D341Med (cell line): ENCODE results near the gene MAGI1.
A peak's percentile ranks its signal among the peaks of the same experiment; 100 is the strongest.
"Not testable (repeated sequence)": the region's sequence is repeated elsewhere in the genome, so short reads cannot be mapped to it uniquely, and the experiment has no call there.

Source experiments
- DNase-seq: peaks from one replicate; pipeline ENCODE4 v3.0.0; 2012; ENCODE audit warnings: low spot score

MAGI1 gene

GRCh38 chr3:65751123-65751700, 287.5 kb downstream of the MAGI1 start:
- DNase-seq, result peak; percentile 71

GRCh38 chr3:65749066-65749465, 289.7 kb downstream of the MAGI1 start:
- no peak for DNase-seq

GRCh38 chr3:65748326-65748725, 290.4 kb downstream of the MAGI1 start:
- no peak for DNase-seq

GRCh38 chr3:65746848-65747247, 291.9 kb downstream of the MAGI1 start:
- DNase-seq, result no peak

DNA sequence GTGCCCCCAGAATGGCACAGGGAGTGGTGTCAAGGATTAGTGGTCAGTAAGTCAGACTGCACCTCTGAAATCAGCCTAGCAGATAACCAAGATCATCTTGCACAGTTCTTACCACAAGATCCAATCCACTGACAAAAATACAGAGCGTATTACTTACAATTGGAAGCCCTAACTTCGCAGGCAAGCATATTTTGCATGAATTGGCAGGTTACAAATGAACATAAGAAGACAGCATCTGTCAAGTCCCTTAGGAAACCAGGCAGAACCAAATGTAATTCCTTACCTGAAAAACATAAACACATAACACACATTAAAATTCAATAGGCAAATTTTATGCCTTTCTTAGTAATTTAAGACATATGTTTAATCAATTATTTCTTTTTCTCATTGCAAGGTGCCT, 293.4 kb downstream of the MAGI1 start:
- DNase-seq, result no peak

DNA sequence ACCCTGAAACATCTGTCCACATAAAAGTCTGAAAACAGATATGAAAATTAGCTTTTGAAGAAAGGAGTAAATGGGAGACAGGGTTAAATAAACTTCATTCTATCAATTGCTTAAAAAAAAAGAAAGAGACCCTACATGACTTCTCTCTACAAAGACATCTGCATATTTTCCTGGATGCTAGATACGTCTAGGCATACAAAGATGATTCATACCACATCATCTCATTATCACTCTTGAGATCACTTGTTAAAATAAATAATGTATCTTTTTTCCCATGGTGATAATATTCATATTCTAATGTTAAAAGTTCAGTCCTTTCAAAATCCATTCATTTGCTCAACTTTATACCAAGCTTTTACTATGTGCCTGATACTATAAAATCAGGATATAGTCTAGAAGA, 295.8 kb downstream of the MAGI1 start:
- no peak for DNase-seq

GRCh38 chr3:65741540-65741939, 297.2 kb downstream of the MAGI1 start:
- no peak for DNase-seq

GRCh38 chr3:65739901-65740541, 298.7 kb downstream of the MAGI1 start:
- no peak for DNase-seq

GRCh38 chr3:65734792-65735191, 303.9 kb downstream of the MAGI1 start:
- DNase-seq, result no peak

GRCh38 chr3:65734382-65734781, 304.3 kb downstream of the MAGI1 start:
- no peak for DNase-seq

- DNase-seq, result no peak
These were observed 305.3 kb downstream of the MAGI1 start for GRCh38 chr3:65733459-65733858.

GRCh38 chr3:65732051-65732935, 306.4 kb downstream of the MAGI1 start:
- DNase-seq, result peak; percentile 69

- DNase-seq, result no peak
These were observed 308.3 kb downstream of the MAGI1 start for GRCh38 chr3:65730449-65730848.

- DNase-seq, result no peak
These were observed 308.7 kb downstream of the MAGI1 start for GRCh38 chr3:65729973-65730372.

DNA sequence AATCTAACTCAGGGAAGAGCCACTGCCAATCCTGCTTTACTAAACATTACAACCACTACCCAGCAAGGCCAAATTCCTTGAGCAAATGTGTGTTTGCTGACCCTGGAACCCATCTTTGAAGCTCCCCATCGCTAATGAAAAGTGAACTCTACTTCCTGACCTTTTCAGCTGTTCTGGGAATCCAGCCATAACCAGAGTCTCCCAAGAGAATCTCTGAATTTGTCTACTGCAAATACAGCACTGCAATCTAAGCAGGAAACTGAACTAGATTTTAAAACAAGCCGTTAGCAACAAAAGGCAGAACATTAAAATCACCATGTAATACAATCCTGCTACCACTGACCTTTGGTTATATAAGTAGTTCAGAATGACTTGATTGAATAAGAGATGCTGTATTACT, 309.2 kb downstream of the MAGI1 start:
- DNase-seq, result no peak

GRCh38 chr3:65728138-65728537, 310.6 kb downstream of the MAGI1 start:
- DNase-seq, result no peak

DNA sequence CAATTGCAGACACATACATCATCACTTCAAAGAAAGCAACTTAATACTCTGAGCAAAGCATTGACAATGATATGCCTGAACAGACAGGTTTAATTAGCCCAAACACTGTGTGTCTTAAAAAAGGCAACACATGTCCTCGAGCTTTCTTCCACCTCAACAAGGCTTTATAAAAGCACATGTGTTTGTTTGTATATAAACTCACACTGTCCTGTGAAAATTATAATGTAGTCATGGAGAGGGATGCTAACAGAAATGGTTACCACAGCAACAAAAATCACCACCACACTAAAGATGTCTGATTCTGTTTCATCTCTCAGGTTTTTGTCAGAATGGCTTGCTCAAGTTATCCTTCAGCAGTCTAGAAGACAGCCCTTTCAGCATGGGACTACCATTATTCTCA, 314.7 kb downstream of the MAGI1 start:
- no peak for DNase-seq

- DNase-seq, result no peak
These were observed 315.7 kb downstream of the MAGI1 start for GRCh38 chr3:65723011-65723410.

GRCh38 chr3:65720989-65721737, 317.6 kb downstream of the MAGI1 start:
- no peak for DNase-seq

DNA sequence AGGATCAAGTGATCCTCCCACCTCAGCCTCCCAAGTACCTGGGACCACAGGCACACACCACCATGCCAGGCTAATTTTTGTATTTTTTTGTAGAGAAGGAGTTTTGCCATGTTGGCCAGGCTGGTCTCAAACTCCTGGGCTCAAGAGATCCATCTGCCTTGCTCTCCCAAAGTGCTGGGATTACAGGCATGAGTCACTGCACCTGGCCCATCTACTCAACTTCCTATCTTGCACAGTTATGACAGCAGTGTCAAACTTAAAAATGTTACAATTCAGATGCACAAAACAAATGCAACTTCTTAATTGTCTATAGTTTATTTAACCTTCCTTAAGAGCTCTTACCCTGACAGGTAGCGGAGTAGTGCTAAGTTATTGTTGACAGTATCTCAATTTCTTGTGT, 319.1 kb downstream of the MAGI1 start:
- DNase-seq, result not testable (repeated sequence)

- DNase-seq, result no peak
These were observed 320.9 kb downstream of the MAGI1 start for GRCh38 chr3:65717676-65718346.
